Neural crest cell (in vitro differentiated cells): Measurements from ENCODE around the gene TRAPPC4. TPM values are rescaled to one million over a fixed set of nuclear protein-coding genes. Genes with fewer than 3 reads are reported as not detected.
"Not testable (repeated sequence)": the region's sequence is repeated elsewhere in the genome, so short reads cannot be mapped to it uniquely, and the experiment has no call there.

ENCODE experiments used
- DNase-seq: peaks from one replicate; pipeline ENCODE4 v3.0.0; 2021; ENCODE audit warnings: low read depth, mixed read lengths, low spot score
- H3K27ac Mint-ChIP-seq: one replicate; pipeline ENCODE4 v1.8.0; 2021; ENCODE audit warnings: mild to moderate bottlenecking, mixed read lengths; ENCODE audit not compliant: unreplicated experiment
- H3K27me3 Mint-ChIP-seq: 2 replicates; pipeline ENCODE4 v1.8.0; 2021; ENCODE audit warnings: low read depth, mild to moderate bottlenecking, mixed read lengths
- H3K36me3 Mint-ChIP-seq: 2 replicates; pipeline ENCODE4 v1.8.0; 2021; ENCODE audit warnings: low read depth, mild to moderate bottlenecking, mixed read lengths
- H3K4me1 Mint-ChIP-seq: 2 replicates; pipeline ENCODE4 v1.8.0; 2021; ENCODE audit warnings: mixed read lengths
- H3K4me3 Mint-ChIP-seq: one replicate; pipeline ENCODE4 v1.8.0; 2021; ENCODE audit warnings: mild to moderate bottlenecking, mixed read lengths
- H3K9me3 Mint-ChIP-seq: 2 replicates; pipeline ENCODE4 v1.8.0; 2021; ENCODE audit warnings: mixed read lengths
- CTCF ChIP-seq: fragments of 200-600 bp; sonication (generic); conservative IDR thresholded peaks from 2 replicates; pipeline ENCODE4 v1.5.0; 2021; ENCODE audit warnings: antibody characterized with exemption, mild to moderate bottlenecking
- total RNA-seq: library from RNA; stranded (reverse); gene quantifications from 2 replicates; pipeline ENCODE4 v1.2.1, GENCODE V29; 2021

The TRAPPC4 gene
- total RNA-seq, 1 donor from 2014 or later: 88.1 TPM

GRCh38 chr11:119016216-119017009 is 2.2 kb upstream of the TRAPPC4 start:
- peaks cover 38% of the 10 kb centered on the region for H3K36me3 Mint-ChIP-seq

DNA sequence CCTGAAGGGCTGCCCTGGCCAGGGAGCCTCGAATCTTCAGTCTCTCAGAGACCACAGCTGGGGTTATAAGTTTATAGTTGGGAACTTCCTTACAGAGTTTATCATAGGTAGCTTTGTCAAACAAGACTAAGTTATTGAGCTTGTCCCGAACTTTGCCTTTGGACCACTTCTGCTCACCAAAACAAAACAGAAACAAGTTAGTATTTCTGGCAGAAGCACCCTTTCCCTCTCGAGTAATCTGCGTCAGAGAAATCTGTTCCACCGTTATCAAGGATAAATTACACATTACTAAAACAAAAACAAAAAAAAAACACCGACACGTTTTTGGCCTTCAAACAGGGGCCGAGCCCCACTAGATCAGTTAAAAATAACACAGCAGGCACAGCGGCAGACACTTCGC is 1.2 kb upstream of the TRAPPC4 start:
- H3K36me3 Mint-ChIP-seq: peaks cover 36% of the 10 kb centered on the region
- H3K9me3 Mint-ChIP-seq, DNase-seq, H3K27me3 Mint-ChIP-seq: not testable (repeated sequence)
- H3K4me1 Mint-ChIP-seq: peaks cover 49% of the 10 kb centered on the region
- H3K4me3 Mint-ChIP-seq: peak overlapping the region; percentile 99
- H3K27ac Mint-ChIP-seq: peak overlapping the region; percentile 99

More at GRCh38 chr11:119016216-119017009, 2.2 kb upstream of the TRAPPC4 start:
- Mint-ChIP-seq H3K4me1 (peaks cover 46% of the 10 kb centered on the region), H3K4me3 (peak overlapping the region; percentile 99), H3K9me3 (no peaks in the 10 kb centered on the region), H3K27ac (no peak overlapping the region), H3K27me3 (no peaks in the 10 kb centered on the region)
- TF ChIP-seq CTCF: no peak
- no peak for DNase-seq

GRCh38 chr11:119019996-119020395 is 1.4 kb downstream of the TRAPPC4 start:
- no peak for DNase-seq
- Mint-ChIP-seq H3K27me3 (no peaks in the 10 kb centered on the region), H3K27ac (no peak overlapping the region), H3K9me3 (no peaks in the 10 kb centered on the region), H3K4me1 (peaks cover 49% of the 10 kb centered on the region), H3K4me3 (peak overlapping the region; percentile 99), H3K36me3 (peaks cover 23% of the 10 kb centered on the region)
- no peak for TF ChIP-seq CTCF

DNA sequence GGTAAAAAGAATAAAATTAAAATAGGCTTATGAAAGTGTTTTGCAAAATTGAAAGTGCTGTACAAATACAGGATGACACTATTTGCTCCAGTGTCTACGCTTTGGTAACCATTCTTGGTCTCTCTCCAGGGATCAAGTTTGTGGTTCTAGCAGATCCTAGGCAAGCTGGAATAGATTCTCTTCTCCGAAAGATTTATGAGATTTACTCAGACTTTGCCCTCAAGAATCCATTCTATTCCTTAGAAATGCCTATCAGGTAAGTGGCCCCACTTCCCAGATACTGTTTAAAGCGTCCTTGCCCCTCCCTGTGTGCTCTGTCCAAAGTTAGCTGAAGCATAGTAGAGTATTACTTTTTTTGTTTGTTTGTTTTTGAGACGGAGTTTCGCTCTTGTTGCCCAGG is 3.1 kb downstream of the TRAPPC4 start:
- H3K4me1 Mint-ChIP-seq: peaks cover 42% of the 10 kb centered on the region
- no peak overlapping the region for H3K27ac Mint-ChIP-seq
- no peaks in the 10 kb centered on the region for H3K27me3 Mint-ChIP-seq
- H3K4me3 Mint-ChIP-seq: peak overlapping the region; percentile 81
- H3K9me3 Mint-ChIP-seq: no peaks in the 10 kb centered on the region
- peaks cover 16% of the 10 kb centered on the region for H3K36me3 Mint-ChIP-seq
- DNase-seq: no peak
- no peak for TF ChIP-seq CTCF

GRCh38 chr11:119023741-119024140 is 5.2 kb downstream of the TRAPPC4 start:
- no peak overlapping the region for H3K27ac Mint-ChIP-seq

More at GRCh38 chr11:119023741-119024140, 5.2 kb downstream of the TRAPPC4 start:
- Mint-ChIP-seq H3K4me3 (peak overlapping the region; percentile 29), H3K9me3 (no peaks in the 10 kb centered on the region), H3K27me3 (no peaks in the 10 kb centered on the region), H3K36me3 (peaks cover 6% of the 10 kb centered on the region), H3K4me1 (peaks cover 24% of the 10 kb centered on the region)
- no peak for DNase-seq
- no peak for TF ChIP-seq CTCF
